GM21526 (cell line): ENCODE data around the gene LIM2.
"Not testable (repeated sequence)": the region's sequence is repeated elsewhere in the genome, so short reads cannot be mapped to it uniquely, and the experiment has no call there.

Experiments used
- ATAC-seq: cut with Tn5 transposase; IDR thresholded peaks from one replicate; pipeline ENCODE4 v1.9.1; 2021; ENCODE audit warnings: moderate library complexity; ENCODE audit not compliant: unreplicated experiment, low FRiP score

LIM2 gene

GRCh38 chr19:51397453-51397852 lies 9.7 kb upstream of the LIM2 start:
- not testable (repeated sequence) for ATAC-seq

- ATAC-seq, result no peak
These were observed 8.4 kb upstream of the LIM2 start for GRCh38 chr19:51396175-51396574.

- peak; percentile 78 for ATAC-seq
These were observed 6.5 kb upstream of the LIM2 start for GRCh38 chr19:51394050-51394836.

- ATAC-seq, result no peak
These were observed 4.9 kb upstream of the LIM2 start for GRCh38 chr19:51392701-51393100.

- no peak for ATAC-seq
These were observed 3.4 kb upstream of the LIM2 start for GRCh38 chr19:51391073-51391611.

GRCh38 chr19:51389143-51389542 lies 1.4 kb upstream of the LIM2 start:
- ATAC-seq, result no peak

- ATAC-seq, result no peak
These were observed 773 bp downstream of the LIM2 start for GRCh38 chr19:51386882-51387520.

GRCh38 chr19:51382004-51382403 lies 5.8 kb downstream of the LIM2 start:
- ATAC-seq, result no peak

GRCh38 chr19:51380379-51380778 lies 7.4 kb downstream of the LIM2 start:
- no peak for ATAC-seq

GRCh38 chr19:51377422-51377821 lies 10.4 kb downstream of the LIM2 start:
- no peak for ATAC-seq

- no peak for ATAC-seq
These were observed 12.1 kb downstream of the LIM2 start for GRCh38 chr19:51375504-51376221.

- ATAC-seq, result no peak
These were observed 14.9 kb downstream of the LIM2 start, which contains the start of gene NKG7 for GRCh38 chr19:51372649-51373504. TSS of gene NKG7 (minus strand) at chr19:51372654. CDS start at chr19:51372535, 119 bp downstream.

GRCh38 chr19:51372021-51372648 lies 15.6 kb downstream of the LIM2 start:
- no peak for ATAC-seq

GRCh38 chr19:51371186-51371690 lies 16.5 kb downstream of the LIM2 start:
- no peak for ATAC-seq

- ATAC-seq, result no peak
These were observed 17.5 kb downstream of the LIM2 start for GRCh38 chr19:51370230-51370629.

GRCh38 chr19:51368366-51369282 lies 19.1 kb downstream of the LIM2 start, which contains the start of gene CLDND2:
TSS of gene CLDND2 (minus strand) at chr19:51369003. CDS start at chr19:51368577, 426 bp downstream.
- ATAC-seq, result no peak

GRCh38 chr19:51367565-51368365 lies 20.0 kb downstream of the LIM2 start:
- ATAC-seq, result peak; percentile 66

GRCh38 chr19:51367255-51367564 lies 20.6 kb downstream of the LIM2 start:
- peak; percentile 8 for ATAC-seq
